ENCODE results near the gene COL23A1. TPM values are rescaled to one million over a fixed set of nuclear protein-coding genes. Genes with fewer than 3 reads are reported as not detected.

COL23A1 gene
- polyA plus RNA-seq, 2 of the 4 experiments (the other 2 are of a cell fraction) = not detected

DNA sequence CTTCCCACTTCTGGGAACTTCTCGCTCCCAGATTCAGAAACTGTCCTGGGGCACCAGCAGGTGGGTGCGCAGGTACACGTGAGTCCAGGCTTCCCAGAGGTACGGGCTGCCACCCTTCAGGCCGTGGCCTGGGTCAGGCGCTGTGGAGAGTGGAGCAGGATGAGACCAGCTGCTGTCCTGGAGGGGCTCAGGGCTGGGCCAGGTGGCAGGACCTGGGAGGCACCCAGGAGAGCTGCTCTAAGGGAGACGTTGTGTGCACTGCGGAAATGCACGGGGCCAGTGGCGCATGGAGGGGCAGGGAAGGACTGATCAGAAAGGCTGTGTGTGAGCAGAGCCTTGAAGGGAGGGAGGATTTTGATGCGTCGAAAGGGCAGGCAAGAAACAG is 222.5 kb downstream of the COL23A1 start:
- Histone ChIP-seq H3K4me2 (no peak overlapping the region), H3K27ac (no peak overlapping the region), H3K9me3 (no peaks in the 10 kb centered on the region; the same call in 1 of the 3 replicates), H3K4me1 (no peaks in the 10 kb centered on the region), H3K4me3 (no peak overlapping the region)
- TF ChIP-seq, protein P1, sequence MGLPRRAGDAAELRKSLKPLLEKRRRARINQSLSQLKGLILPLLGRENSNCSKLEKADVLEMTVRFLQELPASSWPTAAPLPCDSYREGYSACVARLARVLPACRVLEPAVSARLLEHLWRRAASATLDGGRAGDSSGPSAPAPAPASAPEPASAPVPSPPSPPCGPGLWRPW (IDR thresholded peaks at IDR 0.05) = no peak
- TF ChIP-seq TP53 (CRISPR knock-in tag; IDR thresholded peaks at IDR 0.05) (no peak), EHF (CRISPR knock-in tag; IDR thresholded peaks at IDR 0.05) (no peak), HOXA7 (CRISPR knock-in tag; IDR thresholded peaks at IDR 0.05) (no peak), POLR2A (IDR thresholded peaks at IDR 0.05; ENCODE audit: low read length) (no peak), SREBF2 (IDR thresholded peaks at IDR 0.05) (no peak), HEYL (CRISPR knock-in tag; IDR thresholded peaks at IDR 0.05) (no peak), HOXB5 (CRISPR knock-in tag; IDR thresholded peaks at IDR 0.05) (no peak), PHF8 (IDR thresholded peaks at IDR 0.05; ENCODE audit: borderline replicate concordance, low read depth) (no peak), NFE2L2 (conservative IDR thresholded peaks at IDR 0.05; ENCODE audit: low read length) (no peak), POLR2AphosphoS2 (conservative IDR thresholded peaks at IDR 0.05; ENCODE audit: low read length) (no peak)
- TF ChIP-seq, protein P2, sequence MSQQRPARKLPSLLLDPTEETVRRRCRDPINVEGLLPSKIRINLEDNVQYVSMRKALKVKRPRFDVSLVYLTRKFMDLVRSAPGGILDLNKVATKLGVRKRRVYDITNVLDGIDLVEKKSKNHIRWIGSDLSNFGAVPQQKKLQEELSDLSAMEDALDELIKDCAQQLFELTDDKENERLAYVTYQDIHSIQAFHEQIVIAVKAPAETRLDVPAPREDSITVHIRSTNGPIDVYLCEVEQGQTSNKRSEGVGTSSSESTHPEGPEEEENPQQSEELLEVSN (IDR thresholded peaks at IDR 0.05; ENCODE audit: borderline replicate concordance, low read depth) = no peak
- TF ChIP-seq, protein P3, sequence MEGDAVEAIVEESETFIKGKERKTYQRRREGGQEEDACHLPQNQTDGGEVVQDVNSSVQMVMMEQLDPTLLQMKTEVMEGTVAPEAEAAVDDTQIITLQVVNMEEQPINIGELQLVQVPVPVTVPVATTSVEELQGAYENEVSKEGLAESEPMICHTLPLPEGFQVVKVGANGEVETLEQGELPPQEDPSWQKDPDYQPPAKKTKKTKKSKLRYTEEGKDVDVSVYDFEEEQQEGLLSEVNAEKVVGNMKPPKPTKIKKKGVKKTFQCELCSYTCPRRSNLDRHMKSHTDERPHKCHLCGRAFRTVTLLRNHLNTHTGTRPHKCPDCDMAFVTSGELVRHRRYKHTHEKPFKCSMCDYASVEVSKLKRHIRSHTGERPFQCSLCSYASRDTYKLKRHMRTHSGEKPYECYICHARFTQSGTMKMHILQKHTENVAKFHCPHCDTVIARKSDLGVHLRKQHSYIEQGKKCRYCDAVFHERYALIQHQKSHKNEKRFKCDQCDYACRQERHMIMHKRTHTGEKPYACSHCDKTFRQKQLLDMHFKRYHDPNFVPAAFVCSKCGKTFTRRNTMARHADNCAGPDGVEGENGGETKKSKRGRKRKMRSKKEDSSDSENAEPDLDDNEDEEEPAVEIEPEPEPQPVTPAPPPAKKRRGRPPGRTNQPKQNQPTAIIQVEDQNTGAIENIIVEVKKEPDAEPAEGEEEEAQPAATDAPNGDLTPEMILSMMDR (IDR thresholded peaks at IDR 0.05) = no peak
- TF ChIP-seq, protein P4, sequence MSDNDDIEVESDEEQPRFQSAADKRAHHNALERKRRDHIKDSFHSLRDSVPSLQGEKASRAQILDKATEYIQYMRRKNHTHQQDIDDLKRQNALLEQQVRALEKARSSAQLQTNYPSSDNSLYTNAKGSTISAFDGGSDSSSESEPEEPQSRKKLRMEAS (IDR thresholded peaks at IDR 0.05) = no peak
- WGBS (ENCODE audit: missing lambda C conversion rate) = 37% methylated on average over 11 of the region's 12 CpGs
- ChIA-PET POLR2A (no interaction called here), CTCF (no interaction called here)
- DNase-seq (ENCODE audit: low read depth in 1 of 2, low spot score in 1 of 2) = no peak
- ATAC-seq = no peak
- no peak for FAIRE-seq

DNA sequence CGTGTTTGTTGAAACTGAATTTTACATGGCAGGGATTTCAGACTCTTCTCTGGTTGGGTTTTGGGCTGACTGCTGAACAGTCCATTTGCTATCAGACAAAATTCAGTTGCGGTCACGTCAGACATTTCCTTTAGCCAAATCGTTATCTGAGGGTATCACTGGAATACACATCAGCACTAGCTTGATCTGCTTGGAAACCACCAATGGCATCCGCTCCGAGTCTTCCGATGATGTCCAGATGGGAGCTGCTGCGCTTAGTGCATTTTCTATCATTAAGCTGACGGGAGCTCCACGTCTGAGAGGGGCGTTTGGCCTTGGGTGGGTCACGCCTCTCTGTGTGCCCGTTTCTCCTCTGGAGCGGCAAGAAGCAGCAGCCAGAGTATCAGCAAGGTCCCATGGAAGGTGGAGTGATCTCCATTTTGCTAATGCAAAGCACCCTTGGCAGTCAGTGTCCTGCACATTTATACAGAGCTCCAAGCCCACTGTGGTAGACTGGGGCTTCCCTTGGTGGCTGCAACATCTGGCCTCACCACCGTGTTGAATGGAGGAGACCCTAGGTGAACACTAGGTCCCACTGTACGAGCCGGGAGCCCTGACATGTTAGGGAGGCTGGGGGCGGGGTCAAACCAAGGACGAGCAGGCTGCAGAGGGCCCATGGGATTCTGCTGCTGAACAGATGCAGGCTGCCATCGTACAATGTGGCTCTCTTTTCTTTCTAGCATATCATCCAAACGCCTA is 223.0 kb downstream of the COL23A1 start:
- no peak overlapping the region for H3K4me2 ChIP-seq
- ATAC-seq = no peak
- H3K9me3 ChIP-seq = no peaks in the 10 kb centered on the region; the same call in 1 of the 3 replicates
- H3K27ac ChIP-seq = no peak overlapping the region
- CTCF ChIA-PET = no interaction called here
- H3K4me1 ChIP-seq = no peaks in the 10 kb centered on the region
- POLR2A ChIA-PET = no interaction called here
- H3K4me3 ChIP-seq = no peak overlapping the region
- no peak for FAIRE-seq
- 32% methylated on average over 17 of the region's 21 CpGs for WGBS (ENCODE audit: missing lambda C conversion rate)
- DNase-seq (ENCODE audit: low read depth in 1 of 2, low spot score in 1 of 2) = no peak
- TF ChIP-seq RAD21 (conservative IDR thresholded peaks at IDR 0.05 in 1 of 2, IDR thresholded peaks at IDR 0.05 in 1 of 2) (no peak), CBX8 (IDR thresholded peaks at IDR 0.05) (no peak), JUN (IDR thresholded peaks at IDR 0.05) (no peak), EP300 (IDR thresholded peaks at IDR 0.05) (no peak), RNF2 (IDR thresholded peaks at IDR 0.05; ENCODE audit: borderline replicate concordance, low read depth) (no peak), NFE2L2 (conservative IDR thresholded peaks at IDR 0.05; ENCODE audit: low read length) (no peak), KDM1A (IDR thresholded peaks at IDR 0.05; ENCODE audit: low read depth) (no peak), RARB (CRISPR knock-in tag; IDR thresholded peaks at IDR 0.05) (no peak), FOSB (CRISPR knock-in tag; IDR thresholded peaks at IDR 0.05) (no peak), PHF8 (IDR thresholded peaks at IDR 0.05; ENCODE audit: borderline replicate concordance, low read depth) (no peak), EHF (CRISPR knock-in tag; IDR thresholded peaks at IDR 0.05) (no peak), RCOR1 (IDR thresholded peaks at IDR 0.05; ENCODE audit: low read depth, low read length) (no peak)
- TF ChIP-seq, protein P5, sequence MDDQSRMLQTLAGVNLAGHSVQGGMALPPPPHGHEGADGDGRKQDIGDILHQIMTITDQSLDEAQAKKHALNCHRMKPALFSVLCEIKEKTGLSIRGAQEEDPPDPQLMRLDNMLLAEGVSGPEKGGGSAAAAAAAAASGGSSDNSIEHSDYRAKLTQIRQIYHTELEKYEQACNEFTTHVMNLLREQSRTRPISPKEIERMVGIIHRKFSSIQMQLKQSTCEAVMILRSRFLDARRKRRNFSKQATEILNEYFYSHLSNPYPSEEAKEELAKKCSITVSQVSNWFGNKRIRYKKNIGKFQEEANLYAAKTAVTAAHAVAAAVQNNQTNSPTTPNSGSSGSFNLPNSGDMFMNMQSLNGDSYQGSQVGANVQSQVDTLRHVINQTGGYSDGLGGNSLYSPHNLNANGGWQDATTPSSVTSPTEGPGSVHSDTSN (IDR thresholded peaks at IDR 0.05) = no peak
- TF ChIP-seq, protein P6, sequence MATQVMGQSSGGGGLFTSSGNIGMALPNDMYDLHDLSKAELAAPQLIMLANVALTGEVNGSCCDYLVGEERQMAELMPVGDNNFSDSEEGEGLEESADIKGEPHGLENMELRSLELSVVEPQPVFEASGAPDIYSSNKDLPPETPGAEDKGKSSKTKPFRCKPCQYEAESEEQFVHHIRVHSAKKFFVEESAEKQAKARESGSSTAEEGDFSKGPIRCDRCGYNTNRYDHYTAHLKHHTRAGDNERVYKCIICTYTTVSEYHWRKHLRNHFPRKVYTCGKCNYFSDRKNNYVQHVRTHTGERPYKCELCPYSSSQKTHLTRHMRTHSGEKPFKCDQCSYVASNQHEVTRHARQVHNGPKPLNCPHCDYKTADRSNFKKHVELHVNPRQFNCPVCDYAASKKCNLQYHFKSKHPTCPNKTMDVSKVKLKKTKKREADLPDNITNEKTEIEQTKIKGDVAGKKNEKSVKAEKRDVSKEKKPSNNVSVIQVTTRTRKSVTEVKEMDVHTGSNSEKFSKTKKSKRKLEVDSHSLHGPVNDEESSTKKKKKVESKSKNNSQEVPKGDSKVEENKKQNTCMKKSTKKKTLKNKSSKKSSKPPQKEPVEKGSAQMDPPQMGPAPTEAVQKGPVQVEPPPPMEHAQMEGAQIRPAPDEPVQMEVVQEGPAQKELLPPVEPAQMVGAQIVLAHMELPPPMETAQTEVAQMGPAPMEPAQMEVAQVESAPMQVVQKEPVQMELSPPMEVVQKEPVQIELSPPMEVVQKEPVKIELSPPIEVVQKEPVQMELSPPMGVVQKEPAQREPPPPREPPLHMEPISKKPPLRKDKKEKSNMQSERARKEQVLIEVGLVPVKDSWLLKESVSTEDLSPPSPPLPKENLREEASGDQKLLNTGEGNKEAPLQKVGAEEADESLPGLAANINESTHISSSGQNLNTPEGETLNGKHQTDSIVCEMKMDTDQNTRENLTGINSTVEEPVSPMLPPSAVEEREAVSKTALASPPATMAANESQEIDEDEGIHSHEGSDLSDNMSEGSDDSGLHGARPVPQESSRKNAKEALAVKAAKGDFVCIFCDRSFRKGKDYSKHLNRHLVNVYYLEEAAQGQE (IDR thresholded peaks at IDR 0.05) = no peak
- TF ChIP-seq, protein P7, sequence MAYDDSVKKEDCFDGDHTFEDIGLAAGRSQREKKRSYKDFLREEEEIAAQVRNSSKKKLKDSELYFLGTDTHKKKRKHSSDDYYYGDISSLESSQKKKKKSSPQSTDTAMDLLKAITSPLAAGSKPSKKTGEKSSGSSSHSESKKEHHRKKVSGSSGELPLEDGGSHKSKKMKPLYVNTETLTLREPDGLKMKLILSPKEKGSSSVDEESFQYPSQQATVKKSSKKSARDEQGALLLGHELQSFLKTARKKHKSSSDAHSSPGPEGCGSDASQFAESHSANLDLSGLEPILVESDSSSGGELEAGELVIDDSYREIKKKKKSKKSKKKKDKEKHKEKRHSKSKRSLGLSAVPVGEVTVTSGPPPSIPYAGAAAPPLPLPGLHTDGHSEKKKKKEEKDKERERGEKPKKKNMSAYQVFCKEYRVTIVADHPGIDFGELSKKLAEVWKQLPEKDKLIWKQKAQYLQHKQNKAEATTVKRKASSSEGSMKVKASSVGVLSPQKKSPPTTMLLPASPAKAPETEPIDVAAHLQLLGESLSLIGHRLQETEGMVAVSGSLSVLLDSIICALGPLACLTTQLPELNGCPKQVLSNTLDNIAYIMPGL (CRISPR knock-in tag; IDR thresholded peaks at IDR 0.05; ENCODE audit: borderline replicate concordance) = no peak

All from A549 (cell line).